Ovary (tissue), 9 donors: ENCODE results near the gene NDUFV1. TPM values are rescaled to one million over a fixed set of nuclear protein-coding genes. Genes with fewer than 3 reads are reported as not detected.

Experiments used
- DNase-seq, 5 donors: peaks; one replicate each; pipeline ENCODE4 v3.0.0-alpha.2; 2019 to 2020
- H3K27ac ChIP-seq, 2 donors: fragments of 200-600 bp; one replicate each; pipeline versions ENCODE4 v1.5.1 to v1.8.0; 2019 to 2022
- H3K27me3 ChIP-seq: fragments of 200-600 bp; one replicate; pipeline ENCODE4 v1.8.0; 2022
- H3K36me3 ChIP-seq: fragments of 200-600 bp; sonication (generic); one replicate; pipeline ENCODE4 v1.5.1; 2019
- H3K4me1 ChIP-seq: one replicate; pipeline ENCODE4 v1.8.1; 2013; ENCODE audit warnings: mild to moderate bottlenecking, moderate library complexity; ENCODE audit not compliant: insufficient read depth
- H3K4me3 ChIP-seq: fragments of 200-600 bp; sonication (generic); one replicate; pipeline ENCODE4 v1.5.1; 2017
- H3K9me3 ChIP-seq, 2 donors: fragments of 200-600 bp in 1 of 2; sonication (generic) in 1 of 2; one replicate each; pipeline versions ENCODE4 v1.5.1 to v1.8.1; 2013 to 2019; ENCODE audit warnings: mild to moderate bottlenecking in 1 of 2, moderate library complexity in 1 of 2
- CTCF ChIP-seq, 3 donors: fragments of 450-650 bp in 2 of 3; fragments of 200-600 bp in 1 of 3; IDR thresholded peaks; one replicate each; pipeline versions ENCODE4 v1.5.1 to v1.8.0; 2016 to 2022; ENCODE audit warnings: antibody characterized with exemption in 3 of 3, mild to moderate bottlenecking in 1 of 3
- EP300 ChIP-seq: sonication (generic); formaldehyde crosslinking; IDR thresholded peaks from one replicate; pipeline ENCODE4 v1.6.1; 2017; ENCODE audit warnings: antibody characterized with exemption
- POLR2A ChIP-seq: fragments of 450-650 bp; IDR thresholded peaks from one replicate; pipeline ENCODE4 v1.6.1; 2017; ENCODE audit warnings: antibody characterized with exemption, mild to moderate bottlenecking, moderate library complexity
- WGBS, 3 donors: extraction: QIAGEN DNeasy Blood & Tissue Kit in 1 of 3; methylation state at CpG; one replicate each; pipeline versions ENCODE4 v1.1.5 to v1.1.7; 2013 to 2017; 5-methylcytosine and 5-hydroxymethylcytosine counted together
- intact Hi-C, 4 donors: fragments of 100-400 bp; cut with DNase I; formaldehyde crosslinking; loops; one replicate each; pipeline versions ENCODE4 v1.11.0 to v1.15.1; 2022 to 2023
- polyA plus RNA-seq, 2 donors: library from polyadenylated mRNA; stranded (reverse); fragments of 200-250 nt in 1 of 2; fragments of 350-450 nt in 1 of 2; fragmentation: Illumina TruSeq in 1 of 2; extraction: RNeasy Lipid Tissue Mini Kit (QIAGEN cat#74804) in 1 of 2; gene quantifications; one replicate each; pipeline ENCODE4 v1.2.3, GENCODE V29; 2013 to 2014
- total RNA-seq, 7 donors: library from RNA; depleted of rRNA in 2 of 7; stranded (reverse); fragments of >200 nt in 2 of 7; fragmentation: NEBNext Ultra II Directional in 3 of 7; extraction: Animal tissue kit (Norgen Biotek cat#: 25700) in 3 of 7; gene quantifications; one replicate each; pipeline versions ENCODE4 v1.1.0 to v1.2.4, GENCODE V29; 2016 to 2023
- donor health status: DM: no; HTN: no; CAD: no; lungs with moderate emphysema.
- donor health status: DM: no; HTN: no; CAD: no.
- donor health status: Bipolar disorder and iron deficiency.
- donor health status: DM: yes; HTN: yes; CAD: no.
- donor health status: DM: no; HTN: no; CAD: no.
- donor health status: DM: yes; HTN: yes; CAD: no.

NDUFV1 gene
- total and polyA plus RNA-seq, 9 donors: 47.7 to 184 (median 169) TPM

GRCh38 chr11:67641338-67642172 lies 34.8 kb downstream of the NDUFV1 start:
- Histone ChIP-seq H3K4me3 (no peak overlapping the region), H3K4me1 (no peaks in the 10 kb centered on the region), H3K27me3 (no peaks in the 10 kb centered on the region), H3K27ac (no peak overlapping the region), H3K9me3 (no peaks in the 10 kb centered on the region), H3K36me3 (no peaks in the 10 kb centered on the region)
- TF ChIP-seq CTCF (IDR thresholded peaks at IDR 0.05): no peak
- no peak for TF ChIP-seq EP300
- no peak for TF ChIP-seq POLR2A
- 73 to 78% (median 78%) methylated on average over 28 of the region's 28 CpGs for WGBS, 3 donors
- peak in 1 of 5 donors; percentile 11 for DNase-seq
- intact Hi-C loops: no loop called here

- WGBS, 3 donors: 76 to 84% (median 84%) methylated on average over 15 of the region's 15 CpGs
- DNase-seq: no peak
- Histone ChIP-seq H3K27me3 (no peaks in the 10 kb centered on the region), H3K36me3 (no peaks in the 10 kb centered on the region), H3K4me1 (no peaks in the 10 kb centered on the region), H3K4me3 (no peak overlapping the region), H3K27ac (no peak overlapping the region), H3K9me3 (no peaks in the 10 kb centered on the region)
- intact Hi-C loops: no loop called here
- TF ChIP-seq CTCF (IDR thresholded peaks at IDR 0.05): no peak
- TF ChIP-seq POLR2A: no peak
- TF ChIP-seq EP300: no peak
These were observed 35.7 kb downstream of the NDUFV1 start for GRCh38 chr11:67642173-67643120.

GRCh38 chr11:67644042-67644441 lies 37.3 kb downstream of the NDUFV1 start:
- no peak overlapping the region for H3K27ac ChIP-seq
- TF ChIP-seq EP300 (no peak), POLR2A (no peak), CTCF (IDR thresholded peaks at IDR 0.05) (no peak)
- WGBS, 3 donors: 90 to 92% (median 91%) methylated on average over 5 of the region's 5 CpGs
- H3K4me1 ChIP-seq: no peaks in the 10 kb centered on the region
- no peaks in the 10 kb centered on the region for H3K9me3 ChIP-seq
- no peaks in the 10 kb centered on the region for H3K27me3 ChIP-seq
- no peaks in the 10 kb centered on the region for H3K36me3 ChIP-seq
- no peak overlapping the region for H3K4me3 ChIP-seq
- intact Hi-C loops: no loop called here
- no peak for DNase-seq
